Thyroid gland (tissue), 4 donors: ENCODE data around the gene CAPN1. TPM values are rescaled to one million over a fixed set of nuclear protein-coding genes. Genes with fewer than 3 reads are reported as not detected.

Experiments
- DNase-seq, 2 donors: peaks; one replicate each; pipeline ENCODE4 v3.0.0-alpha.2; 2019
- H3K27ac ChIP-seq, 3 donors: fragments of 200-600 bp; sonication (generic); 1 replicate in 2 of 3; 2 replicates in 1 of 3; pipeline ENCODE4 v1.5.1; 2016 to 2019; ENCODE audit warnings: mild to moderate bottlenecking in 1 of 3, moderate library complexity in 1 of 3
- H3K27me3 ChIP-seq: fragments of 200-600 bp; sonication (generic); one replicate; pipeline ENCODE4 v1.5.1; 2019
- H3K36me3 ChIP-seq, 2 donors: fragments of 200-600 bp; sonication (generic); one replicate each; pipeline ENCODE4 v1.5.1; 2016 to 2019
- H3K4me1 ChIP-seq, 2 donors: fragments of 200-600 bp; sonication (generic); one replicate each; pipeline ENCODE4 v1.5.1; 2017 to 2019
- H3K4me3 ChIP-seq, 3 donors: fragments of 200-600 bp; sonication (generic); replicated peaks in 1 of 3; 1 replicate in 2 of 3; 2 replicates in 1 of 3; pipeline ENCODE4 v1.5.1; 2016; ENCODE audit warnings: mild to moderate bottlenecking in 1 of 3
- H3K9me3 ChIP-seq: fragments of 200-600 bp; sonication (generic); one replicate; pipeline ENCODE4 v1.5.1; 2017
- CTCF ChIP-seq, 6 experiments: fragments of 200-600 bp in 3 of 6; fragments of 450-650 bp in 3 of 6; sonication (generic) in 3 of 6; IDR thresholded peaks; one replicate each; pipeline ENCODE4 v1.5.1; 2016 to 2019; ENCODE audit warnings: antibody characterized with exemption in 6 of 6, mild to moderate bottlenecking in 2 of 6, inconsistent platforms in 1 of 6, moderate library complexity in 1 of 6
- POLR2A ChIP-seq, 2 donors: fragments of 450-650 bp; IDR thresholded peaks; one replicate each; pipeline ENCODE4 v1.6.1; 2017; ENCODE audit warnings: antibody characterized with exemption in 2 of 2, mild to moderate bottlenecking in 2 of 2, moderate library complexity in 1 of 2
- WGBS, 2 donors: methylation state at CpG; one replicate each; pipeline ENCODE4 v1.1.5; 2017; 5-methylcytosine and 5-hydroxymethylcytosine counted together
- intact Hi-C: fragments of 100-400 bp; cut with DNase I; formaldehyde crosslinking; loops from one replicate; pipeline ENCODE4 v1.15.1; 2023
- total RNA-seq, 4 donors: library from RNA; depleted of rRNA; stranded (reverse); fragments of >200 nt; gene quantifications; one replicate each; pipeline ENCODE4 v1.2.3, GENCODE V29; 2016

CAPN1 gene
- total RNA-seq, 4 donors from 2014 or later = 265 to 519 (median 340) TPM

GRCh38 chr11:65134240-65134951 lies 47.3 kb upstream of the CAPN1 start, which contains the start of gene SYVN1:
Gene SYVN1 (minus strand): TSS chr11:65134519. CDS start chr11:65133601, 918 bp downstream.
- TF ChIP-seq POLR2A (IDR thresholded peaks at IDR 0.05) = peak; percentile 85 to 92
- peak in 2 of 6 experiments; percentile 16 to 25 for TF ChIP-seq CTCF (IDR thresholded peaks at IDR 0.05)
- peak within 1 kb of the TSS; percentile 94 to 98 (median 96) for H3K27ac ChIP-seq
- H3K36me3 ChIP-seq = peaks cover 31 to 36% of the 10 kb centered on the region in 2 donors
- H3K9me3 ChIP-seq = no peaks in the 10 kb centered on the region
- H3K27me3 ChIP-seq = no peaks in the 10 kb centered on the region
- H3K4me3 ChIP-seq = peak within 1 kb of the TSS; percentile 50 to 90 (median 66)
- intact Hi-C loops = loop anchor here (5.0 kb wide), 1 partner anchor 48 kb away; the partner anchor contains the start of gene CAPN1
- H3K4me1 ChIP-seq = peaks cover 24 to 29% of the 10 kb centered on the region in 2 donors
- WGBS, 2 donors = 0% methylated on average over 9 to 23 of the region's 60 CpGs
- peak; percentile 90 to 92 for DNase-seq

- whole genome bisulfite sequencing, 2 donors = 2 to 3% methylated on average over 20 to 24 of the region's 24 CpGs
- no peaks in the 10 kb centered on the region for H3K9me3 ChIP-seq
- DNase-seq = peak; percentile 99
- H3K4me3 ChIP-seq = peak overlapping the region in 2 of 3 donors; percentile 50 to 90
- H3K36me3 ChIP-seq = peaks cover 24 to 29% of the 10 kb centered on the region in 2 donors
- peak overlapping the region; percentile 94 to 98 (median 96) for H3K27ac ChIP-seq
- intact Hi-C loops = loop anchor here (5.0 kb wide), 1 partner anchor 47 kb away; the partner anchor contains the start of gene CAPN1
- no peaks in the 10 kb centered on the region for H3K27me3 ChIP-seq
- TF ChIP-seq CTCF (IDR thresholded peaks at IDR 0.05) (no peak), POLR2A (IDR thresholded peaks at IDR 0.05) (peak in 1 of 2 donors; percentile 79)
- H3K4me1 ChIP-seq = peaks cover 24 to 29% of the 10 kb centered on the region in 2 donors
Observed at GRCh38 chr11:65134952-65135632, 46.6 kb upstream of the CAPN1 start.

GRCh38 chr11:65135633-65136145 lies 46.0 kb upstream of the CAPN1 start:
- no peaks in the 10 kb centered on the region for H3K9me3 ChIP-seq
- TF ChIP-seq POLR2A (IDR thresholded peaks at IDR 0.05) (no peak), CTCF (IDR thresholded peaks at IDR 0.05) (no peak)
- H3K36me3 ChIP-seq = peaks cover 18 to 23% of the 10 kb centered on the region in 2 donors
- H3K4me3 ChIP-seq = peak overlapping the region in 1 of 3 donors; percentile 90
- peak overlapping the region; percentile 72 to 96 (median 94) for H3K27ac ChIP-seq
- H3K4me1 ChIP-seq = peaks cover 24 to 29% of the 10 kb centered on the region in 2 donors
- 51 to 52% methylated on average over 11 of the region's 11 CpGs for WGBS, 2 donors
- intact Hi-C loops = no loop called here
- no peak for DNase-seq
- H3K27me3 ChIP-seq = no peaks in the 10 kb centered on the region

- no peak overlapping the region for H3K4me3 ChIP-seq
- H3K27me3 ChIP-seq = no peaks in the 10 kb centered on the region
- no peaks in the 10 kb centered on the region for H3K9me3 ChIP-seq
- intact Hi-C loops = no loop called here
- H3K4me1 ChIP-seq = peaks cover 24 to 29% of the 10 kb centered on the region in 2 donors
- TF ChIP-seq CTCF (IDR thresholded peaks at IDR 0.05) = no peak
- no peak for TF ChIP-seq POLR2A (IDR thresholded peaks at IDR 0.05)
- H3K27ac ChIP-seq = peak overlapping the region; percentile 43 to 96 (median 94)
- peak; percentile 36 to 42 for DNase-seq
- H3K36me3 ChIP-seq = peaks cover 9 to 14% of the 10 kb centered on the region in 2 donors
- 71 to 78% methylated on average over 15 of the region's 15 CpGs for WGBS, 2 donors
Observed at GRCh38 chr11:65136515-65137096, 45.1 kb upstream of the CAPN1 start.
